Hematopoietic multipotent progenitor cell treated with erythropoietin and hydrocortisone succinate and interleukin-3 and kit ligand, for 4 days (in vitro differentiated cells): ENCODE measurements around the gene TVP23A.

Experiments used
- DNase-seq: peaks from one replicate; pipeline ENCODE4 v3.0.0-alpha.2; 2015

The TVP23A gene

DNA sequence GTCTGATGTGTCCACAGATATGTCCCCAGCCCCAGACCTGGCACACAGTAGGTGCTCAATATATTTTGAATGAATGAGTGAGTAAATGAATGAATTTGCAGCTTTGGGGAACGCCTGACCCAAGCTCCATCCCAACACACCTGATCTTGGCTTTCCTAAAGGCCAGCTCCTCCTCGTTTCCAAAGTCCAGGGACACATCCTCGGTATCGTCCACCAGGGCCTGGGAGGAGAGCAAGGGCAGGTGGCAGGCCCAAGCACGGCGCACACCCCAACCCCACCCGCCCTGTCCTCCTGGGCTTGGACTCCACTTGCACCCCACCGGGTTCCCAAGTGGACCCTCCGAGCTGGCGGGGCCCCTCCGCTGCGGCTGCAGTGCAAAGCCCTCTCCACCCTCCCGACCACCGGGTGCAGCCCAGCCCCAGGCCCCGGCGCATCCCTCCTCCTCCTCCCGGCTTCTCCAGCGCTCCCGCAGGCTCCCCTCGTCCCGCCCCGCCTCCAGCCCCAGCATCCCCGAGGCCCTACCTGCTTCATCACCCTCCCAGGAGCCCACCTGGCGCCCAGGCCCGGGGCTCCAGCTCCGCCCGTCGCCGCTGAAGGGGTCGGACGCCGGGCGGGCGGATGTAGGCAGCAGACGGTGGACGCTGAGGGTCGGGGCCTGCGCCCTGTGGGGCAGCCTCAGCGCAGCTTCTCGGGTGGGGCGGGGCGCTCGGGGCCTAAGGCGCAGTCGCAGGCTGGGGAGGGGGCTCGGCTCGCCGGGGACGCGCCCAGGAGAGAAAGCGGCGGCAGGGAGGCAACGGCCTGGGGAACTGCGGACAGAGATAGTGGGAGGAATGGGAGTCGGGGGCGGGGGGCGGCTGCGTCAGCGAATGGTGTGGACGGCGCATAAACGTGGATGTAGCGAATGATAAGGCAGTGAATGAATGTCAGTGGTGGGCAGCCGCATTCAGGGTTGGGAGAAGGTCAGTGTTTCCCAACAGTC, at the start of gene TVP23A:
Gene TVP23A, minus strand, starts transcription at position 832 of the 979 bp plus-strand sequence. Its CDS starts 301 bp downstream, at position 531.
- no peak for DNase-seq

DNA sequence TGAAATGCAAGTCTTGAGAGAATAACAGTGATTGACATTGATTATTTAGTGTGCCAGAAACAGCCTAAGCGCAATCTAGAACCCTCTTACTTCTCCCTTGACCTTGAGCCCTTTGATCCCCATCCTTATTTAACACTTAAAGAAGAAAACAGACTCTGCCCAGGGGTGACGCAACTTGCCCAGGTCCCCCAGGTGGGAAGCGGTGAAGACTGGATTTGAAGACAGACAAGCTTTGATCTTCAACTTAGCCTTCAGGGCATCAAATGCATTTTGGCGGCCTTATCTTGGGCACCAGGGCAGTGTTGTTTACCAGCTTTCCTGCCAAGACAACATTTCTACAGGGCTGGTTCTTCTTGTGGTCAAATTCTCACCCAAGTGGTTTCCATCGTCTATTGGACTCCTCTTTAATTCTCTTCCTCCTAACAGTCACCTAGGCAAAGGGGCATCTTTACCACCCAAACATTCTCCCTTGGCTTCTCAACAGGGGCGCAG, 49.6 kb upstream of the TVP23A start:
- peak; percentile 82 for DNase-seq

DNA sequence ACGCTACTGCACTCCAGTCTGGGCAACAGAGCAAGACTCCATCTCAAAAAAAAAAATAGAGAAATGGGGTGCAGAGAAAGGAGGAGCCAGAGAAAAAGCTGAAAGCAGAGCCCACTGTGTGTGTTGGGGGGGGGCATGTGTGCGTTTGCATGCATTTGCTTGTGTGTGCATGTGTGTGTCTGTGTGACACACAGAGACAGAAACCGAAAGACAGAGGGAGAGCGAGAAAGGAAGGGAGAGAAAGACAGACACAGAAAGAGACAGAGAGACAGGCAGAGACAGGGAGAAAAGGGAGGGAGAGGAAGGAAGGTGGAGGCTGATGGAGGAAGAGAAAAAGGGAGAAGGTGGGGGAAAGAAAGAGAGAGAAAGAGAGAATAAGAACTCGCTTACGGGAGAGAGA, 48.6 kb upstream of the TVP23A start:
- no peak for DNase-seq

DNA sequence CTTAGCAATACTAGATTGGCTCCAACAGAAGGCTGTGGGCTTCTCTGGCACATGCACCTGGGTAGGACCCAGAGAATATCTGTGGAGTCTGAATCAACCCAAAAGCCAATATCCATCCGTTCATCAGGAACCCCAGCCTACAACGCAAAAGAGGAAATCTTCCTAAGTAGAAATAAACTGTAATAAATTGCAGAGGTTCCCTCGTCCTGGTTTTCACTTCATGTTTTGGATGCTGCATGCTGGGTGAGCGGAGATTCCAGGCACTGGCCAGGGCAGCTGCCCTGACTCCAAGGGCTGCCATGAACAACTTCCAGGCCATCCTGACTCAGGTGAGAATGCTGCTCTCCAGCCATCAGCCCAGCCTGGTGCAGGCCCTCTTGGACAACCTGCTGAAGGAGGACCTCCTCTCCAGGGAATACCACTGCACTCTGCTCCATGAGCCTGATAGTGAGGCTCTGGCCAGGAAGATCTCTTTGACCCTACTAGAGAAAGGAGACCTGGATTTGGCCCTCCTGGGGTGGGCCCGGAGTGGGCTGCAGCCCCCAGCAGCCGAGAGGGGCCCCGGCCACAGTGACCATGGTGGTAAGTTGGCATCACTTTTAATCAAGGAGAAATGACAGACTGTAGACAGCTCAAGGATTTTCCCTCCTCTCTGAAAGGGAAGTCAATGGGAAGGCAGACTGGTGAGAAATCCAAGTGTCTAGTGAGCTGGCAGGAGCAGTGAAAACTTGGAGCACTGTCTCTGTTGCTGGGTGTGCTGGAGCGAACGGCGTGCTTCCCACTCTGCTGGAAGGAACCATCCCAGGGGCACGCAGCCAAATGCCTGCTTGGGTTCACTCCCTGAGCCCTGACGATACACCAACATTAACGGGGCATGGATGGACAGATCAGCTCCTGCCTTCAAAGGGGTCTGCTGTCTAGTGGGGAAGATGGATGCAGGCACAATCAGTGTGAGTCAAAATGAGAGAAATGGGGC, 47.7 kb upstream of the TVP23A start:
- no peak for DNase-seq

DNA sequence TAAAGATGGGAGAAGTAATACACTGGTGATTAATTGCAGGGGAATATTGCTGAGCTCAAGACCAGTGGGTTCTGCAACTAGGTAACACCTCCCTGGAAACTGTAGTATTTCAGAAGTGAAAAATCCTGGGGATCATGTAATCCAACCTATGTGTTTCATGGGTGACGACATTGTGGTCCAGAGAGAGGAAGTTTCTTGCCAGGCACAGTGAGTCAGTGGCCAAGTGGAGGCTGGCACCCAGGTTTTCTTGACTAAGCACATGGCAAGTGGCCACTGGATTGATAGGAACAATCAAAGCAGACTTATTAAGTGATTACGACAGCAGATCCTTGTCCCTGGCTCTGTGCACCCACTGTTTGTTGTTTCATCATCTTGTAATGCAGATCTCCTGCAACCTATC, 43.8 kb upstream of the TVP23A start:
- DNase-seq = peak; percentile 71

DNA sequence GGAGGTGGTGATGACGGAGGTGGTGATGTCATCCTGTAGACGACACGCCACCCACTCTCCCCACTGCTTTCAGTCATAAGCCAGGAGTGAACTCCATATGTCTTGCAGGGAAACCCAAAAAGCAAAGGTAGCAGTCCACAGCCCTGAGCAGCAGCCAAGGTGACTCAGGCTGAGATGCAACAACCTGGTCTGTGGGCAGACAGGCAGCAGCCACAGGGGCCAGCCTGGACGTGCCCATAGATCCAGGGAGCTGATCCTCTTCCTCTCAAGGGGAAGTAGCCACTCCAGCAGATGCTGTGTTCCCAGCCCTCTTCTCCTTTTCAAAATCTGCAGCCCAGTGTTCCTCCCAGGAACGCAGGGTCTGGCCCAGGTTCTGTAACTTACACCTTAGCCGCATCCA, 41.1 kb upstream of the TVP23A start:
- DNase-seq = no peak

DNA sequence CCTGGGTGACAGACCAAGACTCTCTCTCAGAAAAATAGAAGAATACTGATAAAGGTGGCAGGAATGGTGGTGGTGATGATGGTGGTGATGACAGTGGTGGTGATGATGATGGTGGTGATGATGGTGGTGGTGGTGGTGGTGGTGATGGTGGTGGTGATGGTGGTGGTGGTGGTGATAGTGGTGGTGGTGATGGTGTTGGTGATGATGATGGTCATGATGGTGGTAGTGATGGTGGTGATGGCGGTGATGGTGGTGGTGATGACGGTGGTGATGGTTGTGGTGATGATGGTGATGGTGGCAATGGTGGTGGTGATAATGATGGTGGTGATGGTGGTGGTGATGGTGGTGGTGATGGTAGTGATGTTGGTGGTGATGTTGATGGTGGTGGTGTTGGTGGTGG, 40.4 kb upstream of the TVP23A start:
- no peak for DNase-seq

DNA sequence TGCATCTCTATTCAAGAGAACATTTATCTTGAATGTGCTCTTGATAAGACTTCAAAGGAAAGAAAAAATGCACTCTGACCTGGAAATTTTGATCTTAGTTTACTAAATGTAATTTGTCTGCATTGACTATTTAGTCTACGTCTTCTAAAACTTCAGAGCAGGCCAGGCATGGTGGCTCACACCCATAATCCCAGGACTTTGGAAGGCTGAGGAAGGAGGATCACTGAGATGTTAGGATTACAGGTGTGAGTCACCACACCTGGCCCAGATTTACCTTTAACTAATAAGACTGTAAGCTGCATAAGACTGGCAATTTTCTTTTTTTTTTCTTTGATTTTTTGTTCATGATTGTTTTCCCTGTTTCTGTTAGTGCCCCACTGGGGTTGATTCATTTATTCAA, 39.6 kb upstream of the TVP23A start:
- no peak for DNase-seq

DNA sequence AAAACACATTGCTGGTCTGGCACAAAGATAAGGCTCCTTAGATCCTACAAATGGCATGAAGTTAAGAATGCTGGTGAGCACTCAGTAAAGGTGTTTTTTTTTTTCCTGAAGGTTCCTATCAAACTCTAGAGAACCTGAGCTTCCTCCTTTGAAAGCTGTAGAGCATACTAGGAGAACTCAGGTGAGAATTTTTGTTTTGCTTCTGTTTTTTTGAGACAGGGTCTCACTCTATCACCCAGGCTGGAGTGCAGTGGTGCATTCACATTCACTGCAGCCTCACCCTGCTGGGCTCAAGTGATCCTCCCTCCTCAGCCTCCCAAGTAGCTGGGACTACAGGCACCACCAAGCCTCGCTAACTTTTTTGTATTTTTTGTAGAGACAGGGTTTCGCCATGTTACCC, 37.4 kb upstream of the TVP23A start:
- no peak for DNase-seq

DNA sequence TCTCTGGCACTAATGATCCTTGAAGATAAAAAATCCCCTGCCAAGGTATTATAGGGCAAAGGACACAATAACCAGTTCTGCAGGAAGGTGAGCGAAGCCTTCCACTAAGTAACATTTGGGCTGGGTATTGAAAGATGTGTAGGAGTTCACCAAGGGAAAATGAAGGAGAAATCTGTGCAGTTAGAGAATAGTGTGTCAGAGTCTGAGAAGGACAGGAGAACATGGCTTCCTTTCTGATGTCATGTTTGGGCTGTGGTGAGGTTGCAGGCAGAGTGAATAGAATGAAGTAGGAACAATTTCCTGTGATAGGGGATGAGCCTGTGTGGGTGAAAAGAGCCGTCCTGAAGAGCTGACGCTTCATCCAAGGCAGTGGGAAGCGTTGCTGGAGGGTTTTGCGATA, 34.4 kb upstream of the TVP23A start:
- DNase-seq = no peak

DNA sequence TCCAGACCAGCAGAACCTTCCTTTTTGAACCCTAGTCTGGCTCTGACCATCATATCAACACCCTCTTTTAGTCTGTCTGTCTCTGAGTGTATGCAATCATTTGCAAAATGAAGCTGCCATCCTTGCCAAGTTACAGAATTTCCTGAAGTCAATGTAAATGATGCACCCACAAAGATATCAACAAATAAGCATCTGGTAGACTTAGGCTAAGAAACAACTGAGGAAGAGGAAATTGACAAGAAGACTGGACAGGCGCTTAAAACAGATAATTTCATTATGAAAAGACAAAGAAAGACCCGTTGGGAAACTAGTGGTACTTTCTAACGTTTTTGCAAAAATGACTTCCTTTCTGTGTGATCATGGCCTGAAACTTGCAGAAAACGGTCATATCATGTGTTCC, 33.7 kb upstream of the TVP23A start:
- peak; percentile 74 for DNase-seq

DNA sequence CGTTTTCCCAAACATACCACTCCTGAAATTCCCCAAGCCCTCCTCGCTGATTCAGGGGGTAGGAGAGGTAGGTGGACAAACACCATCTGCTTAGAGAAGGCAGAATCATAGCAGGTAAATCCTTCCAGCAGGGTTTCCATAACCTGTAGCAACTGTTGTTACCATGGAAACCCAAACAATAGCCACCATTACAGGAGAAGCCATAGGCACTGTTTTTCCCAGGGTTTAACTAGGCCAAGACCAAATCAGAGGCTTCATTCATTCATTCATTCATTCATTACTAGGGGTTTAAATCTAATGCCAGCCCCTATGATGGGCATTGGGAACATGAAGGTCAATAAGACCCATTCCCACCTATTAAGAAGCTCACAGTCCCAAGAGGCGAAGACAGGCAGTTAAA, 32.9 kb upstream of the TVP23A start:
- no peak for DNase-seq

DNA sequence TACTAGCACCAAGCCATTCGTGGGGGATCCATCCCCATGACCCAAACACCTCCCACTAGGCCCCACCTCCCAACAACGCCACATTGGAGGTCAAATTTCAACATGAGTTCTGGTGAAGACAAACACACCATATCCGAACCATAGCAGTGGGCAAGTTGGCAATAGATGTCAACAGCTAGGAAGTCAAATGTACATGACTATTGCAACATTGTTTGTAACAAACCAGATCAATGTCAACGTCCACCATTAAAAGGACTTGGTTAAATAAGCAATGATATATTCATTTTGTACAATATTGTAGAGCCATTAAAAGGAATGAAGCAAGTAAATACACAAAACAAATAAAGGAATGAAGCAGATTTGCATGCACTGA, 31.9 kb upstream of the TVP23A start:
- DNase-seq = no peak

DNA sequence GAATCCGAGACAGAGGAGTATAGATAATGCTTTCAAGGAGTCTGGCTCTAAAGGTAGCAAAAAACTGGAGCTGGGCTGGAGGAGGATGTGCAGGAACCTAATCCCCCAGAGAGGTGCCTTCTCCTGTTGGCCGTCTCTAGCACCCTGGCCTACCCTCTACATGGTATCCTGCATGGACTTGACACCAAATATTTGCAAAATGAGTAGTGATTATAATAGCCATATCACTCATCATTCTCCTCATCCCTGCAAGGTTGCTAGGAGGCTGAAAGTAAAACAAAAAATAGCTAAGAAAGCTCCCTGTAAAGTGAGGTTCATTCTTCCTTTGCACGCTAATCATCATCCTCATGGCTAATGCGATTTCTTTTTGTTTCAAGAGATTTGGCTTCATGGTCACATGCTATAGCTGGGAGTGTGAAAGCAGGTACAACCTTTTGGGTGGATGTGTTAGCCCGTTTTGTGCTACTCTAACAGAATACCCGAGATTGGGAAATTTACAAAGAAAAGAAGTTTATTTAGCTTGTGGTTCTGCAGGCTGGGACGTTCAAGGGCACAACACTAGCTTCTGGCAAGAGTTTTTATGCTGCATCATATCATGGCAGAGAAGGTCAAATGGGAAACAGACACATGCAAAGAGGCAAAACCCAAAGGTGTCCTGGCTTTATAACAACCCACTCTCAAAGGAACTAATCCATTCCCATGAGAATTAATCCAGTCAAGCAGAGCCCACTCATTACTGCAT, 31.3 kb upstream of the TVP23A start:
- no peak for DNase-seq

DNA sequence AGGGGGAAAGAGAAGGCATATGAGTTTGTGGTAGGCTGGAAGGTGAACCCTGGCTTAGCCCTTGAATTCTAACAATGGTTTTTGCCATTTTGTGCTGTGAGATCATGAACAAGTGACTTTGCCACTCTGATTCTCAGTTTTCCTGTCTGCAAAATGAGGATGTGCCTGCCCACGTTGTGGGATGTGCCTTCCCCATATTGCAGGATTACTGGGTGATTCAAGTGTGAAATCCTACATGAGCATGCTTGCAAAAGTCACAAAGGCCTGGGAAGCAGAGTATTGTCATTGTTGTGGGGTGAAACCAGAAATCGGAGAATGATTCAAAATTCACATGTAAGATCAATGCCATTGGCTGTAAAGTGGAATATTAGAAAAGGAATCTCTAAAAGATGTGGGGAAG, 28.6 kb upstream of the TVP23A start:
- DNase-seq = no peak

DNA sequence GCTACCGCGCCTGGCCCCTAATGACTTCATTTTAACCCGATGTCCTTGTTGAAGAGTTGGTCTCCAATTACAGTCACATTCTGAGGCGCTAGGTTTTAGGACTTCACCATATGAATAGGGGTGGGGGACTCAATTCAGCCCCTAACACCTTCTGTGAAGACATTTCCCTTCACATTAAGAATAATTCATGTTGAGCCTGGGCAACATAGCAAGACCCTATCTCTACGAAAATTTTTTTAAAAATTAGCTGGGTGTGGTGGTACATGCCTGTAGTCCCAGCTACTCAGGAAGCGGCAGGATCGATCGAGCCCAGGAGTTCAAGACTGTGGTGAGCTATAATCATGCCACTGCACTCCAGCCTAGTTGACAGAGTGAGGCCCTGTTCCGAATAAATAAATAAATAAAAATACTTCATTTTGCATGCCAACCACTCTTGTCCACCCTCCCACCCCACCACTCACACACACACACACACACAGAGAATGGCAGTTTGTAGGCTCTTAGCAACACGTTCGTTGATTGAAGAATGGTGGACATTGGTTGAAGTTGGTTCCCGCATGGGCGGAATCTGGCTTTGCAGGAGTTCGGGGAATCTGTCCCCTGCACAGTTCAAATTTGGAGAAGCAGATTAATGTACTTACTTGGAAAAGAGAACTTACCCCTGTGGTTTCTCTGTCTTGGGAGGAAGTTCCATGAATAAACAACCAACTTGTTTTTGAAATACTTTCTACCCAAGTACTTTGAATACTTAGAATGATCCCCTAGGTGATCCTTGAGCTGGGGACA, 27.8 kb upstream of the TVP23A start:
- DNase-seq = peak; percentile 72

DNA sequence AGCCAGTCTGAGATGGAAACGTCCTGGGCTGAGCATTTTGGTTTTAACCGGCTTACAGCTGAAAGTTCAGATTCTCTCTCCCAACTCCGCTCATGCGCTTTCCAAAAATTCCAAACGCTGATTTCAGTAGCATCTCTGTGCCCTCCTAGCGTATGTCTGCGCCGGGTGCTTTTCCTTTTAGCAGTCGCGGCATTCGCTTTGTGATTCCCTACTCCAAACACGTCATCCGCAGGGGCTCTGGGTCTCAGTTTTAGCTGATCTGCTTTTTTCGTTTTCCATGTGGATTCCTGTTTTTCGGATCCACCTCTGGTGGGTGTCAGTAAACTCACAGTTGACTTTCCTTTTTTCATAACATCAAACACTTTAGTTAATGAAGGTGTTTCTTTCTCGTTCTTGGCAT, 22.1 kb upstream of the TVP23A start:
- no peak for DNase-seq

DNA sequence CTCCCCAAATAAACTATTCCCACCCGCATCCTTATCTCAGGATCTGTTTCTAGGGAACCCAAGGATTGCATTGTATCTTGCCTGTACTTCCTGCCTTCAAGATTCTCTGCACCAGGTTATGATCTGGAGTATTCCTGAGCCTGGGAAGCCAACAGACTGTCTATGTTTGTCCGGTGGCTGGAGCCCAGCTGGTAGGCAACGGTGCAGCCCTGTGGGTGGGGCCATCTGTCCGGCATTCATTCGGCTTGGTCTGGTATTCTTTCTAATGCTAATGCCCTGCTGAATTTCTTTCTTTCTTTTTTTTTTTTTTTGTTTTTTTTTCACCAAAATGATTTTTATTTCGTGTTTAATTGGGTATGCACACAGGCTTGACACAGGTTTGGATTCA, 20.7 kb upstream of the TVP23A start:
- no peak for DNase-seq

DNA sequence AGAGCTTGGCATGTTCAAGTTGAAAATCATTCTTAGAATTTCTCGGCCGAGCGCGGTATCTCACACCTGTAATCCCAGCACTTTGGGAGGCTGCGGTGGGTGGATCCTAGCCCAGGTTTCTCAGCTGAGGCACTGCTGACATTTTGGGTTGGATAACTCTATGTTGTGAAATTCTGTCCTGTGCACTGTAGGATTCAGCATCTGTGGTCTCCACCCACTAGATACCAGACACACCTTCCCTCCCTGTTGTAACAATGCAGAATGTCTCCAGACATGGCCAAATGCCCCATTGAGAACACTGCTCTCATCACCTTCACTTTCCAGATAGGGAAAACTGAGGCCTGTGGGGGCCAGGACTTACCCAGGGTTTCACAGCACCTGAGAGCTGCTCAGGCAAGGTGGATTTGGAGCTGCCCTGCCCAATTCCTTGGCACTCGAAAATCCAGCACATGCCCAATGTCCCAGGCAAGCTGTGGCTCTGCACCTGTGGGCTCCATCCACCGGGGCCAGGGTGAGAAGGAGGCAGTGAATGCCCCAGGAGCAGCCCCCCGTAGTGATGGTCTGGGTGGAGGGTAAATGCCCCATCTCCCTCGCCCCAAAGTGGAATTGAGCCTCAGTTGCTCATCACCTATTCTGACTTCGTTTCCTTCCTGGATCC, 20.2 kb upstream of the TVP23A start:
- DNase-seq = no peak

DNA sequence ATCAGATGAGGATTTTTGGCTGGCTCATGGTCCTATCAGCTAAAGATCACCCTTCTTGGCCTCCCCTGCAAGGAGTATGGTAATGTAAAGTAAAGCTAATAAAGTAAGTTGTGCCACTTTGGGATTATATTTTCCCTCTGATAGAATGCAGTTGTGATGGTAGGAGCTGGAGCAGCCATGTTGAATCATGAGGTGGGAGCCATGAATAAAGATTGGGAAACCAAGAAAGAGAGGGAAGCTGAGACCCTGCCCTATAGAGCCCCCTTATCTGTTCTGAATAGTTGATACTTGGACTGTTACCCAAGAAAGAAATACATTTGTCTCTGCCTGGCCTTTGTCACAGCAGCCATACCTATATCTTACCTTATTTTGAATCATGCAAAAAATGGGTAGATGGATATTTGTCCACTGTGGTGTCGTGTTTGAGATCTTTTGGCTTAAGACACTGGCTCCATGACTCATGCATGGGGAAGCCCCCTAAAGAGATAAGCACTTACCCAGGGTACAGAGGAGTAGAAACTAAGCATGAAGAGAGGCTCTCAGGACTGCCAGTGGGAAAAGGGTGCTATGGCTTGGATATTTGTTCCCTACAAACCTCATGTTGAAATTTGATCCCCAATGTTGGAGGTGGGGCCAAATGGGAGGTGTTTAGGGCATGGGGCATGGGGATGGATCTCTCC, 17.7 kb upstream of the TVP23A start:
- DNase-seq = peak; percentile 18
